Spleen (tissue), 11 donors: ENCODE results near the gene PHETA1. TPM values are rescaled to one million over a fixed set of nuclear protein-coding genes. Genes with fewer than 3 reads are reported as not detected.
"Not testable (repeated sequence)": the region's sequence is repeated elsewhere in the genome, so short reads cannot be mapped to it uniquely, and the experiment has no call there.

Source experiments
- DNase-seq: peaks from one replicate; pipeline ENCODE4 v3.0.0-alpha.2; 2020
- H3K27ac ChIP-seq, 8 donors: fragments of 200-600 bp; sonication (generic) in 7 of 8; 1 replicate in 4 of 8; 2 replicates in 4 of 8; pipeline versions ENCODE4 v1.5.0 to v1.8.0; 2016 to 2021; ENCODE audit warnings: inconsistent platforms in 4 of 8, mild to moderate bottlenecking in 4 of 8, moderate library complexity in 1 of 8
- H3K27me3 ChIP-seq, 7 donors: fragments of 200-600 bp; sonication (generic) in 6 of 7; replicated peaks in 1 of 7; 1 replicate in 4 of 7; 2 replicates in 3 of 7; pipeline versions ENCODE4 v1.5.0 to v1.8.0; 2016 to 2021; ENCODE audit warnings: inconsistent platforms in 3 of 7, mild to moderate bottlenecking in 1 of 7
- H3K36me3 ChIP-seq, 6 donors: fragments of 200-600 bp; sonication (generic) in 5 of 6; 1 replicate in 4 of 6; 2 replicates in 2 of 6; pipeline versions ENCODE4 v1.5.0 to v1.8.0; 2016 to 2021; ENCODE audit warnings: inconsistent platforms in 2 of 6
- H3K4me1 ChIP-seq, 6 donors: fragments of 200-600 bp; sonication (generic) in 5 of 6; 1 replicate in 3 of 6; 2 replicates in 3 of 6; pipeline versions ENCODE4 v1.5.0 to v1.8.0; 2016 to 2021; ENCODE audit warnings: inconsistent platforms in 3 of 6
- H3K4me3 ChIP-seq, 8 donors: fragments of 200-600 bp; sonication (generic) in 7 of 8; 1 replicate in 4 of 8; 2 replicates in 4 of 8; pipeline versions ENCODE4 v1.5.0 to v1.8.0; 2016 to 2021; ENCODE audit warnings: inconsistent platforms in 4 of 8, mild to moderate bottlenecking in 4 of 8, moderate library complexity in 2 of 8
- H3K9me3 ChIP-seq, 8 donors: fragments of 200-600 bp; sonication (generic) in 7 of 8; 1 replicate in 4 of 8; 2 replicates in 4 of 8; pipeline versions ENCODE4 v1.5.0 to v1.8.0; 2016 to 2021; ENCODE audit warnings: inconsistent platforms in 4 of 8
- CTCF ChIP-seq, 11 experiments: fragments of 200-600 bp in 7 of 11; fragments of 450-650 bp in 4 of 11; sonication (generic) in 4 of 11; IDR thresholded peaks in 8 of 11; conservative IDR thresholded peaks in 3 of 11; 1 replicate in 7 of 11; 2 replicates in 4 of 11; pipeline versions ENCODE4 v1.4.0 to v1.8.0; 2016 to 2021; ENCODE audit warnings: antibody characterized with exemption in 11 of 11, inconsistent platforms in 4 of 11, mild to moderate bottlenecking in 1 of 11
- POLR2A ChIP-seq, 3 donors: fragments of 450-650 bp; IDR thresholded peaks; one replicate each; pipeline ENCODE4 v1.5.1; 2017; ENCODE audit warnings: antibody characterized with exemption in 3 of 3, mild to moderate bottlenecking in 1 of 3
- POLR2AphosphoS5 ChIP-seq, 3 donors: sonication (generic); formaldehyde crosslinking; IDR thresholded peaks; one replicate each; pipeline ENCODE4 v1.5.1; 2017; ENCODE audit warnings: antibody characterized with exemption in 3 of 3
- WGBS, 5 donors: extraction: QIAGEN DNeasy Blood & Tissue Kit in 3 of 5; methylation state at CpG; one replicate each; pipeline versions ENCODE4 v1.1.5 to v1.1.7; 2013 to 2018; 5-methylcytosine and 5-hydroxymethylcytosine counted together
- intact Hi-C: fragments of 100-400 bp; cut with DNase I; formaldehyde crosslinking; loops from one replicate; pipeline ENCODE4 v1.15.0; 2023; ENCODE audit warnings: low total_unique reads
- polyA plus RNA-seq, 3 donors: library from polyadenylated mRNA; stranded (reverse); fragments of 200-250 nt; gene quantifications; one replicate each; pipeline ENCODE4 v1.2.1, GENCODE V29; 2013
- total RNA-seq, 7 donors: library from RNA; depleted of rRNA in 3 of 7; stranded (reverse); fragments of >200 nt in 3 of 7; fragmentation: NEBNext Ultra II Directional in 4 of 7; extraction: Animal tissue kit (Norgen Biotek cat#: 25700) in 4 of 7; gene quantifications; one replicate each; pipeline versions ENCODE4 v1.1.0 to v1.2.1, GENCODE V29; 2016 to 2021
- donor health status: healthy with polysubstance abuse.
- donor health status: DM: no; HTN: no; CAD: no; lungs with moderate emphysema.
- donor health status: DM: no; HTN: no; CAD: no.
- donor health status: Bipolar disorder and iron deficiency.
- donor health status: healthy.
- donor health status: DM: no; HTN: no; CAD: no.
- donor health status: DM: yes; HTN: yes; CAD: no.

Gene PHETA1
- total and polyA plus RNA-seq, 10 donors: 4.9 to 39.7 (median 20.0) TPM

GRCh38 chr12:111404362-111405148, 35.7 kb upstream of the PHETA1 start:
- TF ChIP-seq POLR2A (IDR thresholded peaks at IDR 0.05) (no peak), CTCF (IDR thresholded peaks at IDR 0.05 in 8 of 11, conservative IDR thresholded peaks at IDR 0.05 in 3 of 11) (no peak)
- Histone ChIP-seq H3K27me3 (no peaks in the 10 kb centered on the region), H3K4me1 (peaks cover 54 to 83% (median 67%) of the 10 kb centered on the region in 6 donors), H3K36me3 (no peaks in the 10 kb centered on the region), H3K4me3 (peak overlapping the region; percentile 67 to 96 (median 86)), H3K27ac (peak overlapping the region; percentile 94 to 99 (median 98)), H3K9me3 (no peaks in the 10 kb centered on the region)
- WGBS, 5 donors: 19 to 27% (median 21%) methylated on average over 19 to 21 of the region's 21 CpGs
- DNase-seq: no peak
- intact Hi-C loops: no loop called here

- intact Hi-C loops, H3K36me3 ChIP-seq, H3K27me3 ChIP-seq, DNase-seq, H3K9me3 ChIP-seq: not testable (repeated sequence)
- 70 to 81% (median 75%) methylated on average over 9 of the region's 9 CpGs for WGBS, 5 donors
- Histone ChIP-seq H3K27ac (peak overlapping the region; percentile 68 to 99 (median 98)), H3K4me3 (peak overlapping the region in 1 of 8 donors; percentile 61), H3K4me1 (peaks cover 48 to 83% (median 65%) of the 10 kb centered on the region in 6 donors)
These were observed 33.6 kb upstream of the PHETA1 start for GRCh38 chr12:111402490-111402824.

GRCh38 chr12:111401167-111401605, 32.3 kb upstream of the PHETA1 start:
- H3K4me3 ChIP-seq: no peak overlapping the region
- DNase-seq: no peak
- H3K36me3 ChIP-seq: no peaks in the 10 kb centered on the region
- no peak for TF ChIP-seq POLR2AphosphoS5 (IDR thresholded peaks at IDR 0.05)
- H3K27ac ChIP-seq: no peak overlapping the region
- peaks cover 50 to 84% (median 68%) of the 10 kb centered on the region in 6 donors for H3K4me1 ChIP-seq
- no peaks in the 10 kb centered on the region for H3K9me3 ChIP-seq
- intact Hi-C loops: no loop called here
- H3K27me3 ChIP-seq: no peaks in the 10 kb centered on the region
- WGBS, 5 donors: 80 to 92% (median 91%) methylated on average over 6 of the region's 6 CpGs

GRCh38 chr12:111399741-111400404, 31.0 kb upstream of the PHETA1 start:
- intact Hi-C loops: loop anchor here (5.0 kb wide), 1 partner anchor 127 kb away; no protein-coding TSS in a partner anchor
- DNase-seq, H3K36me3 ChIP-seq, H3K9me3 ChIP-seq, H3K27me3 ChIP-seq, H3K4me3 ChIP-seq: not testable (repeated sequence)
- peak overlapping the region in 5 of 8 donors; percentile 16 to 75 (median 68) for H3K27ac ChIP-seq
- WGBS, 5 donors: 75 to 86% (median 84%) methylated on average over 9 of the region's 9 CpGs
- peaks cover 46 to 81% (median 64%) of the 10 kb centered on the region in 6 donors for H3K4me1 ChIP-seq

GRCh38 chr12:111398530-111398929, 29.6 kb upstream of the PHETA1 start:
- no peak overlapping the region for H3K4me3 ChIP-seq
- no peaks in the 10 kb centered on the region for H3K36me3 ChIP-seq
- peak overlapping the region in 7 of 8 donors; percentile 16 to 75 (median 64) for H3K27ac ChIP-seq
- H3K4me1 ChIP-seq: peaks cover 33 to 81% (median 52%) of the 10 kb centered on the region in 6 donors
- DNase-seq: no peak
- H3K27me3 ChIP-seq: no peaks in the 10 kb centered on the region
- intact Hi-C loops: loop anchor here (5.0 kb wide), 1 partner anchor 129 kb away; no protein-coding TSS in a partner anchor
- no peaks in the 10 kb centered on the region for H3K9me3 ChIP-seq
- no peak for TF ChIP-seq POLR2A (IDR thresholded peaks at IDR 0.05)
- peak in 1 of 3 donors; percentile 34 for TF ChIP-seq POLR2AphosphoS5 (IDR thresholded peaks at IDR 0.05)
- no peak for TF ChIP-seq CTCF (IDR thresholded peaks at IDR 0.05 in 8 of 11, conservative IDR thresholded peaks at IDR 0.05 in 3 of 11)
- WGBS, 5 donors: 50 to 77% (median 67%) methylated on average over 4 of the region's 4 CpGs
